Spleen (tissue), 7 donors: Measurements from ENCODE around the gene RNF41.

Experiments
- CTCF ChIP-seq, 11 experiments: fragments of 200-600 bp in 7 of 11; fragments of 450-650 bp in 4 of 11; sonication (generic) in 4 of 11; IDR thresholded peaks in 8 of 11; conservative IDR thresholded peaks in 3 of 11; 1 replicate in 7 of 11; 2 replicates in 4 of 11; pipeline versions ENCODE4 v1.4.0 to v1.8.0; 2016 to 2021; ENCODE audit warnings: antibody characterized with exemption in 11 of 11, inconsistent platforms in 4 of 11, mild to moderate bottlenecking in 1 of 11
- POLR2A ChIP-seq, 3 donors: fragments of 450-650 bp; IDR thresholded peaks; one replicate each; pipeline ENCODE4 v1.5.1; 2017; ENCODE audit warnings: antibody characterized with exemption in 3 of 3, mild to moderate bottlenecking in 1 of 3
- donor health status: DM: no; HTN: no; CAD: no; lungs with moderate emphysema.
- donor health status: DM: no; HTN: no; CAD: no.
- donor health status: DM: no; HTN: no; CAD: no.

GRCh38 chr12:56260380-56260779 lies 38.7 kb upstream of the RNF41 start:
- TF ChIP-seq CTCF (IDR thresholded peaks at IDR 0.05 in 8 of 11, conservative IDR thresholded peaks at IDR 0.05 in 3 of 11), result no peak
- TF ChIP-seq POLR2A (IDR thresholded peaks at IDR 0.05), result no peak
